Body of pancreas (tissue), 4 donors: ENCODE data around the gene CA4.
"Not testable (repeated sequence)": the region's sequence is repeated elsewhere in the genome, so short reads cannot be mapped to it uniquely, and the experiment has no call there.

Experiments
- CTCF ChIP-seq, 7 experiments: fragments of 450-650 bp in 4 of 7; fragments of 200-600 bp in 3 of 7; sonication (generic) in 3 of 7; IDR thresholded peaks; one replicate each; pipeline ENCODE4 v1.5.1; 2016 to 2019; ENCODE audit warnings: antibody characterized with exemption in 7 of 7
- POLR2A ChIP-seq, 3 donors: fragments of 450-650 bp; IDR thresholded peaks; one replicate each; pipeline ENCODE4 v1.6.1; 2016; ENCODE audit warnings: antibody characterized with exemption in 3 of 3, mild to moderate bottlenecking in 2 of 3

GRCh38 chr17:60198630-60199029 lies 48.9 kb downstream of the CA4 start:
- not testable (repeated sequence) for TF ChIP-seq POLR2A, CTCF (IDR thresholded peaks at IDR 0.05)
